ENCODE data around the gene CERS6.

- no peak for TF ChIP-seq EZH2phosphoT487 (IDR thresholded peaks at IDR 0.05; ENCODE audit: insufficient read depth, low read depth)
- no peak for TF ChIP-seq EZH2 (IDR thresholded peaks at IDR 0.05; ENCODE audit: insufficient read depth, poor library complexity, severe bottlenecking)
These were observed 297.8 kb downstream of the CERS6 start for GRCh38 chr2:168753765-168754329.
